NOMO-1 treated with dmso at 0.1 percent for 144 hours (cell line): ENCODE measurements around the gene DNM3.

Experiments
- DNase-seq: peaks from one replicate; lab custom pipeline; 2025; ENCODE audit not compliant: unreplicated experiment; lab: John Stamatoyannopoulos, UW

The DNM3 gene

GRCh38 chr1:172135978-172136610 lies 294.8 kb downstream of the DNM3 start:
- DNase-seq = no peak

GRCh38 chr1:172136925-172137324 lies 295.6 kb downstream of the DNM3 start:
- DNase-seq = no peak

DNA sequence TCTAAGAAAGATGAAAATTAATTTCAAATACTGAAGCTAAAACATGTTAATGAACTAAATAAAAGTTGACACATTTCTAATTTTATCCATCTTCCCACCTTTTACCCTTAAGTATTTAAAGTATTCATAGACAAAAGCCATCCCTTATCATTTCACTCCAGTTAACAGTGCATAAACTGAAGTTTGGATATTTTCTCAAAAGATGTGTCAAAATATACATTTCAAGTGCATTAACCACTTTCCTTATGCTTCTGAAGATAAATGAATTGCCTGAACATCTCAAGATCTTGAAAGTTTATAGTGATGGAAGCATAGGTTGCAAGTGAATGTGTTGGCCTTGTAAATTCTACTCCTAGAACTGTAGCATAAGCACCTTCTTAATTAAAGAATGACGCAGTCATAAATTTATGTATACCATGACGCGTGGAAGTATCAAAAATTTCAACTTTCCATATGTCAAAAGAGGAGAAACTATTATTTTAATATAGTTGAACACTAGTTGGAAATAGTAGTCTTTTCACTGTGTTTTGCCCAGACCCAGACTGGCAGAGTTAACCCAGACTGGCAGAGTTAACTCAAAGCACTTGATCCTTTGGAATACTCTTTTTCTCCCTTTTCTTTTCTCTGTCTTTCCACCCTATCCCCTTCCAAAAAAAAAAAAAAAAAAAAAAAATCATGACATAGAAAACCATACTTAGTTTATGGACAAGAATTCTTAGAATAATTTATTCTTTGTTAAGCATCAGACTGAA lies 296.6 kb downstream of the DNM3 start:
- no peak for DNase-seq

GRCh38 chr1:172138634-172139033 lies 297.3 kb downstream of the DNM3 start:
- DNase-seq = no peak

DNA sequence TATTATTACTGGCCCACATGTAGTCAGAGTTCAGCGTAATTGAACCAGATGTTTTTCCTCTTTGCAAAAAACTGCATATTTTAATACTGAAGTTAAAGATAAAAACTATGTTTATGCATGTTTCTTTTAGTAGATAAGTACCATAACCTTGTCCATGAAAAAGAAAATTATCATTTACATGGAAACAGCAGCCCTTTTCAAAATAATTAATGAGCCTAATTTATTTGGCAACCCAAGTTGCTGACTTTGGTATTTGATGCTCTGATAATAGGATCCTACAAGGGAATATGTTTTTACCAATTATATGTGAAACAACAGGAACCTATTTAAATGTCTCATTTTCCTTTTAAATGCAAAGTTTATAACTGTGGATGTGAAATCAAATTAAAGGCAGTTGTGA lies 297.9 kb downstream of the DNM3 start:
- DNase-seq = no peak

DNA sequence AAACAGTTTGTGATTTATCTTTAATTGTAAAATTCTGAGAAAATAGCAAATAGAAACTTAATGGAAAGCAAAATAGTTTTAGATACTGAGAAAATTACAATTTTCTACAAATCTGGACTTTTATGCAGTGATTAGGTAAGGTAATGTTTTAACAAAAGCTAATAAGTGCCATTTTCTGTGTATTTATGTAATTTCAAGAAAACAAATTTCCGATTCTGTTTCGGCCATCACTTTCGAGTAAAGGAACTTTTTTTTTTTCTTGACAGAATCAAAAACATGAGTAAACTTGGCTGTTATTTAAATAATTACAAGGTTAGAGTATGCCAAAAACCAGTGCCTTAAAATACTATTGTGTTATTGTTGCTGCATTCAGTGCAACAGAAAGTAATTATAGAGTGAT lies 298.8 kb downstream of the DNM3 start:
- DNase-seq = no peak

DNA sequence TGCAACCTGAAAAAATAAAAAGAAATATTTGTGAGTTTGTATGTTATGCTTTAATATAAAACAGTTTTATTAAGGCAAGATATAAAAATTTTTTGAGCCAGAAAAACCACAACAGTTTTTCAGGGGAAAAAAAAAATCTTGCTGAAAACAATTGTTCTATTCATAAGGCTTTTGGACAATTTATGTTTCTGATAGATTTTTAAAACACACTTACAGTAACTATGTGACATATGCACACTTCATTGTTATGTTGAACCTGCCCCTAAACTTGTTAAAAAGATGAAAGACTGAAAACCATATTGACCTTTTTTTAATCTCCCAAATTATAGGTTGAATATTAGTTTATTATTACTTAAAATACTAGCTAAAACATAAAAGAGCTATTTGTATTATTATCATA lies 299.3 kb downstream of the DNM3 start:
- no peak for DNase-seq

DNA sequence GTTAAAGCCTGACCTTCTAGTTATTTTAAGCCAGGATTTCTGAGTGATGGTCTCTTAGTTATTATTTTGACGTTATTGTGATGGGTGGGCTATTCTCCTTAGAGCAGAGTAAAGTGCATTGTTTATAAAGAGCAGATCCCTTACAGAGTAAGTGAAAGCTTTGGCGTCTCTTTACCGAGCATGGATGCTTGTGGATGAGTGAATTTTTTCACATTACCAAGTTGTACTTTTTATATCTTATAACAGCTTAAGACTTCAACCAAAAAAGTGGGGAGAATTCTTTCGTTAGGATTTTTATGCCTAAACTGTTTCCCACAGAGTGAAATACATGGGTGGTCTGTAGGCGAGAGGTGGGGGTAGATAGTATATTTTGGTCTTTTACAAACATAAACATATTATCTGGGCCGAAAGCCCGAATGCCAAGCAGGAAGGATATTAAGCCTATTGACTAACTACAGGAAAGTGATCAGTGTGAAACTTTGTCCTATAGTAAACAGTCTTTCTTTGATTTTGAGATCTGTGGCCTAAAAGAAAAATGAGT lies 300.1 kb downstream of the DNM3 start:
- DNase-seq = no peak

GRCh38 chr1:172142324-172142723 lies 301.0 kb downstream of the DNM3 start:
- no peak for DNase-seq

GRCh38 chr1:172143384-172144055 lies 302.2 kb downstream of the DNM3 start:
- no peak for DNase-seq

DNA sequence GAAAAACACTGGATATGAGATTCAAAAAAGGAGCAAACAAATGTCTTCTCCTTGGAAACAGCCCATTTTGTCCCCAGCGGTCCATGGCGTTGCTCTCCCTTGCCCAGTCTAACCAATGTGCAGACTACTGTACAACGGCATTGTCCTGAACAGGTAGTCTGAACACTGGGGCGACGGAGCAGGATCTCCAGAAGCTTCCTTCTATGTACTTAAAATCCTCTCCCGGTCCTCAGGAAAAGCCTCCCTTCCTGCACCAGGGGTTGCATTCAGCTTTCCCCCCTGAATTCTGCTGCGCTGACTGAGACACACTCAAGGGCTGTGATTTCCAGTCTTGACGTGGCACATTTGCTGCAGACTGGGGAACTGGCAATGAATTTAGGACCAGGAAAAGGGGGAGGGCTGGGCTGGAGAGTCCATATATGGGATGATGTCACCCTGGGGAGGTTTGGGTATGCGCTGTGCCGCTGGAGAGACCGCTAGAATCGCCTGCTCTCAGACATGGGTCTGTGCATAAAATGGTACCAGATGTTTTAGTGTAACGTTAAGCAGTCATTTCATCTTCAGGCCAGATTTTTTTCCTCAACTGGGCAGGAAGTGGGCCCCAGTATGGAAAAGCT lies 303.3 kb downstream of the DNM3 start:
- no peak for DNase-seq

- no peak for DNase-seq
Measured at GRCh38 chr1:172145231-172145651, 303.9 kb downstream of the DNM3 start.

GRCh38 chr1:172145656-172146055 lies 304.4 kb downstream of the DNM3 start:
- no peak for DNase-seq

GRCh38 chr1:172146141-172146850 lies 305.0 kb downstream of the DNM3 start:
- DNase-seq = no peak

DNA sequence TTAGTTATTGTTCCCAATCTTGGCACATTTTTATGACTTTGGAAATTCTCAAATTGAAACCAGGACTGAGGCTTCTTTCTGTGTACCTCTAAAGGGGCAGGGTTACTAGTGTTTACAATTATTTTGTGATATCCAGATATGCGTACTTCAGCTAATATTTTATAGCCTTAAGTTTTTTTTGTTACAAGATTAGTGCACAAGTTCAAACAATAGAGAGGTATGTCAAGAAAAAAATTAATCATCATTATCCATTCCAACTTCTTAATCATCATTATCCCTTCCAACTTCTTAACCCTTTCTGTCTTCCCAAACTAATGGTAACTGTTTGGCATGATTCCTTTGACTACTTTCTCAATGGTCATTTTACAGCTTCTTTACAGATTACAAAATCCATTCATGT lies 306.2 kb downstream of the DNM3 start:
- no peak for DNase-seq

GRCh38 chr1:172148213-172148612 lies 306.9 kb downstream of the DNM3 start:
- no peak for DNase-seq

GRCh38 chr1:172148707-172149106 lies 307.4 kb downstream of the DNM3 start:
- no peak for DNase-seq

GRCh38 chr1:172149346-172149745 lies 308.0 kb downstream of the DNM3 start:
- no peak for DNase-seq

DNA sequence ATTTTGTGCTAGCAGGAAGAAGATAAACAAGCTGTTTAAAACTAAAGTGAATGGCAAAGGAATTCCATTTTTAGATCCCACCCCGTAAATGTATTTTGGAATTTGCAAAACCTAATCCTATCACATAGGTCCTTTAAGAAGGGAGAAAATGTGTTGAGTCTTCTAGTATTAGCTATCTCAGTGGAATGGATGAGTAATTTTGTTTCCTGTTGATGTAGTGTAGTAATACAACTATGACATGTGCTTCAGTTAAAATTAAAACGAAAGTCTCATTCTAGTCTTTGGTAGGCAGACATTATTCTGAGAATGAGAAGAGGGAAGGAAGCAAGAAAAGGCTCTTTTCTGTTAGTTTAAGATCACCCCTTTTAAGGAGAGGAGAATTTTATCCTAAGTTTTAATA lies 313.3 kb downstream of the DNM3 start:
- DNase-seq = peak; percentile 1

- DNase-seq = no peak
Measured at GRCh38 chr1:172155766-172156165, 314.5 kb downstream of the DNM3 start.

- DNase-seq = no peak
Measured at GRCh38 chr1:172162236-172162635, 320.9 kb downstream of the DNM3 start.
